ENCODE data around the gene SLC11A1. TPM values are rescaled to one million over a fixed set of nuclear protein-coding genes. Genes with fewer than 3 reads are reported as not detected.

Gene SLC11A1
- total and polyA plus RNA-seq, 2 experiments from 2014 or later: 0.31 TPM; not detected in 1

GRCh38 chr2:218341381-218341780 is 40.7 kb upstream of the SLC11A1 start:
- no peaks in the 10 kb centered on the region for H3F3A ChIP-seq (replicated peaks; ENCODE audit: low read depth)
- DNase-seq (ENCODE audit: low spot score): no peak
- no peaks in the 10 kb centered on the region; the same call in 2 of the 3 replicates for H3K36me3 Mint-ChIP-seq (ENCODE audit: low read depth)

More at GRCh38 chr2:218341381-218341780, 40.7 kb upstream of the SLC11A1 start:
- Mint-ChIP-seq H3K27ac (no peak overlapping the region), H3K27me3 (ENCODE audit: insufficient read depth, low read depth, poor library complexity) (peaks cover 2% of the 10 kb centered on the region), H3K4me3 (no peak overlapping the region), H3K9me3 (no peaks in the 10 kb centered on the region), H3K4me1 (peaks cover 7% of the 10 kb centered on the region)
- Histone ChIP-seq H3K4me3 (no peak overlapping the region), H3K27me3 (ENCODE audit: insufficient read depth) (no peaks in the 10 kb centered on the region), H3K4me2 (no peak overlapping the region), H3K9me2 (ENCODE audit: insufficient read depth) (no peaks in the 10 kb centered on the region), H4K20me1 (replicated peaks; ENCODE audit: insufficient read depth) (no peaks in the 10 kb centered on the region), H2AFZ (no peak overlapping the region), H3K4me1 (ENCODE audit: insufficient read depth) (peaks cover 5% of the 10 kb centered on the region; the same call in 1 of the 2 replicates), H3K79me2 (replicated peaks; ENCODE audit: insufficient read depth) (no peaks in the 10 kb centered on the region), H3K36me3 (ENCODE audit: insufficient read depth) (no peaks in the 10 kb centered on the region), H3K27ac (ENCODE audit: low read depth) (no peak overlapping the region)
- ATAC-seq: no peak
- no peak for TF ChIP-seq REST (IDR thresholded peaks at IDR 0.05; ENCODE audit: unreplicated experiment)
- no peak for TF ChIP-seq ZNF114 (CRISPR knock-in tag; IDR thresholded peaks at IDR 0.05)
- no peak for TF ChIP-seq JUNB (IDR thresholded peaks at IDR 0.05; ENCODE audit: unreplicated experiment)
- no peak for TF ChIP-seq STAT1 (IDR thresholded peaks at IDR 0.05; ENCODE audit: unreplicated experiment)
- TF ChIP-seq NANOG (IDR thresholded peaks at IDR 0.05; ENCODE audit: borderline replicate concordance): no peak
- no peak for TF ChIP-seq EZH2 (IDR thresholded peaks at IDR 0.05; ENCODE audit: low read depth, unreplicated experiment)
- TF ChIP-seq EZH2phosphoT487 (IDR thresholded peaks at IDR 0.05; ENCODE audit: unreplicated experiment): no peak
- no peak for TF ChIP-seq POLR2AphosphoS5 (IDR thresholded peaks at IDR 0.05; ENCODE audit: low read depth)
- TF ChIP-seq CREB1 (CRISPR knock-in tag; IDR thresholded peaks at IDR 0.05; ENCODE audit: low read depth): no peak
- no peak for TF ChIP-seq ZNF331 (CRISPR knock-in tag; IDR thresholded peaks at IDR 0.05; ENCODE audit: low read depth)
- TF ChIP-seq ZNF462 (CRISPR knock-in tag; IDR thresholded peaks at IDR 0.05): no peak

Data from GM23338 (cell line).